ENCODE measurements around the gene PIK3R2.

GRCh38 chr19:18193388-18194180 is 40.6 kb downstream of the PIK3R2 start:
- TF ChIP-seq, protein P1, sequence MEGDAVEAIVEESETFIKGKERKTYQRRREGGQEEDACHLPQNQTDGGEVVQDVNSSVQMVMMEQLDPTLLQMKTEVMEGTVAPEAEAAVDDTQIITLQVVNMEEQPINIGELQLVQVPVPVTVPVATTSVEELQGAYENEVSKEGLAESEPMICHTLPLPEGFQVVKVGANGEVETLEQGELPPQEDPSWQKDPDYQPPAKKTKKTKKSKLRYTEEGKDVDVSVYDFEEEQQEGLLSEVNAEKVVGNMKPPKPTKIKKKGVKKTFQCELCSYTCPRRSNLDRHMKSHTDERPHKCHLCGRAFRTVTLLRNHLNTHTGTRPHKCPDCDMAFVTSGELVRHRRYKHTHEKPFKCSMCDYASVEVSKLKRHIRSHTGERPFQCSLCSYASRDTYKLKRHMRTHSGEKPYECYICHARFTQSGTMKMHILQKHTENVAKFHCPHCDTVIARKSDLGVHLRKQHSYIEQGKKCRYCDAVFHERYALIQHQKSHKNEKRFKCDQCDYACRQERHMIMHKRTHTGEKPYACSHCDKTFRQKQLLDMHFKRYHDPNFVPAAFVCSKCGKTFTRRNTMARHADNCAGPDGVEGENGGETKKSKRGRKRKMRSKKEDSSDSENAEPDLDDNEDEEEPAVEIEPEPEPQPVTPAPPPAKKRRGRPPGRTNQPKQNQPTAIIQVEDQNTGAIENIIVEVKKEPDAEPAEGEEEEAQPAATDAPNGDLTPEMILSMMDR (IDR thresholded peaks at IDR 0.05; ENCODE audit: low read length) = peak; percentile 5; the same call in 1 of the 2 replicates
- TF ChIP-seq EZH2 (IDR thresholded peaks at IDR 0.05; ENCODE audit: borderline replicate concordance, low read length) = no peak

Measured in OCI-LY1 (cell line).